MM.1S (cell line): ENCODE data around the gene RAB29.

Experiments
- CTCF ChIP-seq: fragments of 300-600 bp; sonication (generic); IDR thresholded peaks from 2 replicates; pipeline ENCODE4 v1.5.1; 2016; ENCODE audit warnings: antibody characterized with exemption, low read length, mixed read lengths
- EZH2 ChIP-seq: fragments of 300-600 bp; sonication (generic); optimal IDR thresholded peaks from 2 replicates; pipeline ENCODE3; 2017; ENCODE audit warnings: low read depth, mild to moderate bottlenecking, antibody characterized with exemption, low read length, mixed read lengths

GRCh38 chr1:205783433-205783795 is 8.1 kb upstream of the RAB29 start:
- TF ChIP-seq CTCF = no peak
- TF ChIP-seq EZH2 = no peak
